Islet of Langerhans (tissue), 1 donor: ENCODE results near the gene GALK2.
"Not testable (repeated sequence)": the region's sequence is repeated elsewhere in the genome, so short reads cannot be mapped to it uniquely, and the experiment has no call there.

Source experiments
- FAIRE-seq: peaks from one replicate; lab custom pipeline; 2011; peaks lifted over from hg19 to GRCh38; lab: Jason Lieb, UNC

The GALK2 gene

DNA sequence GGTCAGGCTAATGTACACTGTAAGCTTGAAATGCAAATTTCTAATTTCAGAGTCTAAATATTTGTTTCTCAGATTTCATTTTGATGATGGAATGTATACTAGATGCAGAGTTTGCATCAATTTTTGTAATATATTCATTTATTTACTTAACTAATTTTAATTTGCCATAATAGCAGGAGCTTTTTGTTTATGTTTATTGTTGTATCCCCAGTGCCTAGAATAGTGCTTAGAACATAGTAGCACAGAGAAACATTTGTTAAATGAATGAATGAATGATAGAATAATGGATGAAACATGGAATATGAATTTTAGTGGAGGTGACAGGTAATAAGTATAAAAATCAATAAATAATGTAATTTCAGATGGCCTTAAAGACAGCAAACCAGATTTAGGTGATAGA lies 5.2 kb upstream of the GALK2 start:
- no peak for FAIRE-seq

- FAIRE-seq = peak; percentile 94
Measured at GRCh38 chr15:49168016-49168415, 2.0 kb upstream of the GALK2 start.

DNA sequence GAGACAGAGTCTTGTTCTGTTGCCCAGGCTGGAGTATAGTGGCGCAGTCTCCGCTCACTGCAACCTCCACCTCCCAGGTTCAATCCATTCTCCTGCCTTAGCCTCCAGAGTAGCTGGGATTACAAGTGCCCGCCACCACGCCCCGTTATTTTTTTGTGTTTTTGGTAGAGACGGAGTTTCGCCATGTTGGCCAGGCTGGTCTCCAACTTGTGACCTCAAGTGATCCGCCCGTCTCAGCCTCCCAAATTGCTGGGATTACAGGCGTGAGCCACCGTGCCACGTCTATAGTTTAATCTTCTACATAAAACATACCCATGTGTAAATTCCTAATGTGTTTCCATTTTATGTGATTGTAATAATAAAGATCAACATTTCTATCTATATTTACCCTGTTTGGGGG lies 1.7 kb downstream of the GALK2 start:
- FAIRE-seq = no peak

DNA sequence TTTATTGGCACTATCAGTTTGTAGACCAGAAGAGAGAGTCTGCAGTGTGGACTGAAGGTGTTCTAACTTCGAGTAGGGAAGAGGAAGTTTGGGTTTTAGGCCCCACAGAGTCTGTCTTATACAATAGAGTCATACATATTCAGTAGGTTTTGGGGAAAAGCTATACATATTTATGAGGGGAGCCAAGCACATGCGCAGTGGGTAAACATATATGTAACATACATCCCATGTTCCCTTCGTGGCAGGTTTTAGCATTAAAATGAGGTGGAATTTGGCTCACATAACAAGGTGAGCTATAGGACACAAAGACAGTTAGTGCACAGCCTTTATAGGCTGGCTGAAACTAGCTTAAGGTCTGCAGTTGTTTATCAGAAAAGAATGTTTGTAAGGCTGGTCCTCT lies 4.9 kb downstream of the GALK2 start:
- no peak for FAIRE-seq

DNA sequence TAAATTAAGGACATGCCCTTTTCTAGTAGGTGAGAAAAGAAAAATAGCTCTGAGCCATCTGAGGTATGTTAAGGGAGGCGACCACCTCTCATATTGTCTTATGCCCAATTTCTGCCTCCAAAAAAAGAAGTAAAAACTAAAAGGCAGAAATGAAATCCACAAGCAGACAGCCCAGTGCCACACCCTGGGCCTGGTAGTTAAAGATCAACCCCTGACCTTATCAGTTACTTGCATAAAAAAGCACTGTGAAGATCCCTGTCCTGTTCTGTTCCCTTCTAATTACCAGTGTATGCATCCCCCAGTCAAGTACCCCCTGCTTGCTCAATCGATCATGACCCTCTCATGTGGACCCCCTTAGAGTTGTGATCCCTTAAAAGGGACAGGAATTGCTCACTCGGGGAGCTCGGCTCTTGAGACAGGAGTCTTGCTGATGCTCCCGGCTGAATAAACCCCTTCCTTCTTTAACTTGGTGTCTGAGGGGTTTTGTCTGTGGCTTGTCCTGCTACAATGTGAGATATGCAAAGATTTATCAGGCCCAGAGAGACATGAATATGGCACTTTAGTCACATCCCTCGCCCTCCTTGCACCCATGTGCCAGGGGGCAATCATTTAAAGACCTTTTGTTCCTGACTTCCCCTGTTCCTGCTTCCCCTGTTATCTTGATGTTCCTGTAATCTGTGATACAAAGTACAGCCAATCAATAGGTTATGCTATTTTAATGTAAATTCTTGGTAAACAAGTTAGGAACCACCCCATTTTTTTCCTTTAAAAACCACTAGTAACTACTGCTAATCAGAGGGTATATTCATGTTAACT lies 5.7 kb downstream of the GALK2 start:
- FAIRE-seq = not testable (repeated sequence)

GRCh38 chr15:49178497-49178896 lies 8.4 kb downstream of the GALK2 start:
- no peak for FAIRE-seq

DNA sequence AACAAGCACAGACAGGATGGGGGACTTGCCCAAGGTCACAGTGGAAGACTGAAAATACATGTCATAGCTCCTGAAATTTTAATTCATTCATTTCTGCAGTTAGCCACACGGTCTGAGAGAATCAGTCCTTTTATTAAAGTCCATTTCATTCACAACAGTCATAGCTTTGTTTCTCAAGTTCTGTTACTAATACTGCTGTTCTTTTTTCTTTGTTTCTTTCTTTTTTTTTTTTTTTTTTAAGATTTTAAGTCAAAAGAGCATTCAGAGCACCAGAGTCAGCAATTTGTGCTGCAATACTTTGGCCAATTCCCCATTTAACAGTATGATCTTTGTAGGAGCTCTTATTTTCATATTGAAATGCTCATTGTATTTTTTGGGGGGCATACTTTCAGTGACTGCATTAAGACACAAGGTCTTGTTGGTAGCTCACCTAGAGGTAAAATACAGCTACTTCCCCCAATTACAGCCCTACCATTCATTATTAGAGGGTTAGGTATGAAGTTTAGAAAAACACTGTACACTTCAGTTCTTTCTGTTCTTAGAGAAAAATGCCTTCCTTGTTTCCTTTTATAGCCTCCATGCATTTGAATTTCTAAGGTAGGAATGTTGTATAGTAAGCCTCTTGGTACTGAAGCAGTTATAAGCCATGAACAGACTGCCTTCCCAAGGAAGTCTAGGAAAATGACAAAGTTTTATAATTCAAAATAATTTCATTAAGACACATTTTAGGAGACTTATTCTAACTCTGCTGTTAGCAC lies 9.6 kb downstream of the GALK2 start:
- no peak for FAIRE-seq

DNA sequence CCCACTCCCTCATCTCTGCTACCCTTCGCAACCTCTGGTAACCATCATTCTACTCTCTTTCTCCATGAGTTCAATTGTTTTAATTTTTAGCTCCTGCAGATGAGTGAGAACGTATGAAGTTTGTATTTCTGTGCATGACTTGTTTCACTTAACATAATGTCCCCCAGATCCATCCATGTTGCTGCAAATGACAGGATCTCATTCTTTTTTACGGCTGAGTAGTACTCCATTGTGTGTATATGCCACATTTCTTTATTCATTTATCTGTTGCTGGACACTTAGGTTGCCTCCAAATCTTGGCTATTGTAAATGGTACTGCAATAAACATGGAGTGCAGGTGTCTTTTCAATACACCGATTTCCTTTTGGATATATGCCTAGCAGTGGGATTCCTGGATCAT lies 12.1 kb downstream of the GALK2 start:
- no peak for FAIRE-seq

DNA sequence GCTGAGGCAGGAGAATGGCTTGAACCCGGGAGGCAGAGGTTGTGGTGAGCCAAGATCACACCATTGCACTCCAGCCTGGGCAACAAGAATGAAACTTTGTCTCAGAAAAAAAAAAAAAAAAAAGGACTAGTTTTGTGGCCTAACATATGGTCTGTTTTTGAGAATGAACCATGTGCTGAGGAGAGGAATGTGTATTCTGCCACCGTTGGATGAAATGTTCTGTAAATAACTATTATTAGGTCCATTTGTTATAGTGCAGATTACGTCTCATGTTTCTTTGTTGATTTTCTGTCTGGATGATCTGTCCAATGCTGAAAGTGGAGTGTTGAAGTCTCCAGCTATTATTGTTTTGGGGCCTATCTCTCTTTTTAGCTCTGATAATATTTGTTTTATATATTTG lies 13.7 kb downstream of the GALK2 start:
- FAIRE-seq = peak; percentile 9

DNA sequence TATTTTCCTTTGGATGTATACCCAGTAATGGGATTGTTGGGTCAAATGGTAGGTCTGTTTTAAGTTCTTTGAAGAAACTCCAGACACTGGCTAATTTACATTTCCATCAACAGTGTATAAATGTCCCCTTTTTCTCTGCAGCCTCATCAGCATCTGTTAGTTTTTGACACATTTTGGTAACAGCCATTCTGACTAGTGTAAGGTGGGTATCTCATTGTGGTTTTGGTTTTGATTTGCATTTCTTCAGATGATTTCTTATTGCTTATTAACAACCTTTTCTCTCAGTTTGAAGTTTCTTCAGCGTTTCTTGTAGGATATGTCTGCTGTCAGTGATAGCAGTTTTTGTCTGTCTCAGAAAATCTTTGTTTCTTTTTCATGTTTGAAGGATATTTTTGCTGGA lies 15.4 kb downstream of the GALK2 start:
- FAIRE-seq = peak; percentile 27

- peak; percentile 33 for FAIRE-seq
Measured at GRCh38 chr15:49187549-49188245, 17.6 kb downstream of the GALK2 start.

DNA sequence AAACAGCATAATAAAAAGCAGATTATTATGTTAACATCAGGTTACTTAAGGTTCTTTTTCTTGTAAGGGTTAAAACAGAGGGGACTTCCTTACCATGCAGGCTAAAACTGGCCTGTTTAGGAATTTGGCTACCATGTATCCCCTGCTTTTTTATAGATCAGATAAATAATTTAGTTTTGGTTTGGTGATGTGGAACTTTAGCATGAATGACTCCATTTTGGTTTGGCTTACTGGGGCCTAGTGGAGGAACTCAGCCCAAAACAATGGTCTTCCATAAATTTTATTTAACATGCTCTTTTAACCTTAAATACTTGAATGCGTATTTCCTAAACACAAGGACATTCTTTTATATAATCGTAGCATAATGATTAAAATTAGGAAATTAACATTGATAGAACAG lies 18.9 kb downstream of the GALK2 start:
- FAIRE-seq = no peak

- FAIRE-seq = no peak
Measured at GRCh38 chr15:49189631-49190030, 19.6 kb downstream of the GALK2 start.

DNA sequence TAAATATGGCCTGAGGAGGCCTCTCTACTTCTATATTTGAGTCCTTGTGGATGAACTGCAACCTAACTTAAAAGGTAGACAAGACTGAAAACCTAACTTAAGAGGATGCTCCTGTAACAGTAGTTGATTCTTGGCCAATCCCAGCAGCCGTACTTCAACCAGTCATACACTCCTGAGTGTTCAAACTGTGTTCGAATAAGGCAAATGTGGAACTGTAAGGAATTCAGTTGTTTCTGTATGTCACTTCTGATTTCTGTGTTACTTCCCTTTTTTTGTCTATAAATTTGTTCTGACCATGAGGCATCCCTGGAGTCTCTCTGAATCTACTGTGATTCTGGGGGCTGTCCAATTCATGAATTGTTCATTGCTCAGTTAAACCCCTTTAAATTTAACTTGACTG lies 20.5 kb downstream of the GALK2 start:
- no peak for FAIRE-seq

DNA sequence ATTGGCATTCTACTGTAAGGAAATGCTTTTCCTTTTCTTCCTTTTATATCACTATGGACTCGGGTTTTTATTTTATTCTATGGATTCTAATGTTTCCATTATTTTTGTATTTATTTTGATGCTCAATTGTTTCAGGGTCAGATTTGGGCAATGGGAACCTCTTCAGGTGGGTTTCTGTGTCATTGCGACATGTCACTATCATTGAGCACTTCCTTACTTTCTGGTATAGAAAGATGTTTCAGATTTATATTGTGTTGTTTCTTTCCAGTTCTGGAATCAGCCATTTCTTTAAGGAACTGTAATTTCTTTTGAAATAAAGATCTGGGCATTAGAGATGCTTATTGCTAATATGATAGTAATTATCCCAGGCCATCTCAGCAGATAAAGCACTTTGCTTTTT lies 21.8 kb downstream of the GALK2 start:
- FAIRE-seq = no peak

- no peak for FAIRE-seq
Measured at GRCh38 chr15:49196856-49197255, 26.8 kb downstream of the GALK2 start.

- FAIRE-seq = no peak
Measured at GRCh38 chr15:49199666-49200065, 29.6 kb downstream of the GALK2 start.

GRCh38 chr15:49200347-49200746 lies 30.3 kb downstream of the GALK2 start:
- no peak for FAIRE-seq

DNA sequence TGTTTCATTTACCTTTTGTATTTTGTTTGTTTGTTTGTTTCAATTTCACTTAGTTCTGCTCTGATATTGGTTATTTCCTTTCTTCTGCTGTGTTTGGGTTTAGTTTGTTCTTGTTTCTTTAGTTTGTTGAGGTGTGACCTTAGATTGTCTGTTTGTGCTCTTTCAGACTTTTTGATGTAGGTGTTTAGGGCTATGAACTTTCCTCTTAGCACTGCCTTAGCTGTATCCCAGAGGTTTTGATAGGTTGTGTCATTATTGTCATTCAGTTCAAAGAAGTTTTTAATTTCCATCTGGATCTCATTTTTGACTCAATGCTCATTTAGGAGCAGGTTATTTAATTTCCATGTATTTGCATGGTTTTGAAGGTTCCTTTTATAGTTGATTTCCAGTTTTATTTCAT lies 38.1 kb downstream of the GALK2 start:
- FAIRE-seq = not testable (repeated sequence)

GRCh38 chr15:49212897-49213296 lies 42.9 kb downstream of the GALK2 start:
- FAIRE-seq = no peak

DNA sequence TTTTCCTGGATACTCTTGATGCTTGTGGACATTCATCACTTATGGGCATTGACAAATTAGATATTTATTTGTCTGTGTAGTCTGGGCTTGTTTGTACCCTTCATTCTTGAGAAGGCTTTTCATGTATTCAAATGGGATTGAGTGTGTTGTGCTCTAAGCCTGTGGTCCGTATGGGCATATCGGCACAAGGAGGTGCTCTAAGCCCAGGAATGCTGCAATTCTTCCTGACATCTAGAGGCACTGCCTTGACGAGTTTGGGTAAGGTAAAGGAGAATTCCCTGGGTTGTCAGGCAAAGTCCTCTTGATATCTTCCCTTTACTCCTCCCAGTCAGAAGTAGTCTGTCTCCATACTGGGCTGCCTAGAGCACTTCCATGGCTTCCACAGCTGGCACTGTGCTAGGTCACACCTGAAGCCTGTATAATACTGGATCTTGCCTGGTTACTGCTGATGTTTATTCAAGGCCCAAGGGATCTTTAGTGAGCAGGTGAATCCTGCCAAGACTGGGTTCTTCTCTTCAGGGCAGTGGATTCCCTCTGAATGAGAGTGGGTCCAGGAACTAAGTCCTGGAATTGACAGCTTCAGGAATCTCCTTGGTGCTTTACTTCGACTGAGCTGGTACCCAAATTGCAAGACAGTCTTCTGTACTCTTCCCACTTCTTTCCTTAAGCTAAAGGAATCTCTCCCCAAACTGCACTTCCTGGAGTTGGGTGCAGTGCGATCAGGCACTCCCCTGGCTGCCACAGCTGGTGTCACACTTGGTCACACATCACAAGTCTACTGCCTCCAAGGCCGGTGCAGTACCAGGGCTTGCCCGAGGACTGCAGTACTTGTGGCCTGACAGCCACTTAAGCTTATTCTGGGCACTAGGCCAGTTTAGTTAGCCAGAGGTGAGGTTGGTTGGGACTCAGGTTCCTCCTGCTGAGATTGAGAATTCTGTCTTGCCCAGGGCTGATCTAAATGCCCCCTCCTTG lies 46.0 kb downstream of the GALK2 start:
- no peak for FAIRE-seq
